Iris pigment epithelial cell (primary cell): ENCODE measurements around the gene ELMO1.

Experiments used
- DNase-seq: peaks from one replicate; pipeline ENCODE4 v3.0.0-alpha.2; 2011; ENCODE audit warnings: low read depth

Gene ELMO1

DNA sequence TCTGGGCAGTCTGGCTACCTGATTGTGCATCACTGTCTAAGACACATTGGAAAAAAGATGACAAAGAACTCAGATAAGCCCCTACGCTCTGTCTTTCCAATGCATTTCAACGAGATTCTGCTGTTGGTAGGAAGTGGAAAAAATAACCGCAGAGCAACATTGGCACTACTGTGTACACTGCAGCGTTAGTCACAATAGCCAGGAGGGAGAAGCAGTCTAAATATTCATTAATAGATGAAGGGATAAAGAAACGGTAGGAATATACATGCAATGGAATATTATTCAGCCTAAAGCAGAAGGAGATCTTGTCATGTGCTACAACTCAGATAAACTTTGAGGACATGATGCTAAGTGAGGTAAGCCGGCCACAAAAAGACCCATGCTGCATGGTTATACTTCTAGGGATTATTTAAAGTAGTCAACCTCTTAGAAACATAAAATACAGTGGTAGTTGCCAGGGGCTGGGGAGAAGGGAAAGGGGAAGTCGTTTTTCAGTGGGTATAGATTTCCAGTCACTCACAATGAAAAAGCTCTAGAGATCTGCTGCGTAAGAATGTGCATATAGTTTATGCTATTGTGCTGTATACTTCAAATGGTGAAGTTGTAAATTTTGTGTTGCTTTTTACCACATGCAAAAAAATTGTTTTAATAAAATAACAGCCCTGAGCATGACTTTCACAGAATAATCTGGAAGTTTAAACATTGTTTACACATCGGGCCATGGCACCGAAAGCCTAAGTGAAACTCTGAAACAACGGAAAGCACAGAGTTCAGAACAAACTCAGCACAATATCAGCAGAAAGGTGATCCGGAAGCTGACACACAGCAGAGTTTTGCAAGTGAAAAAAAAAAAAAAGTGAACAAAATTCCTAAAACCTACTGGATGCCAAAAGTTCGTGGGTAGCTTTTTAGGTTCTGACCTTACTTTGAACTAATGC is 40.1 kb downstream of the ELMO1 start:
- no peak for DNase-seq

GRCh38 chr7:37405603-37406122 is 43.0 kb downstream of the ELMO1 start:
- DNase-seq, result no peak

DNA sequence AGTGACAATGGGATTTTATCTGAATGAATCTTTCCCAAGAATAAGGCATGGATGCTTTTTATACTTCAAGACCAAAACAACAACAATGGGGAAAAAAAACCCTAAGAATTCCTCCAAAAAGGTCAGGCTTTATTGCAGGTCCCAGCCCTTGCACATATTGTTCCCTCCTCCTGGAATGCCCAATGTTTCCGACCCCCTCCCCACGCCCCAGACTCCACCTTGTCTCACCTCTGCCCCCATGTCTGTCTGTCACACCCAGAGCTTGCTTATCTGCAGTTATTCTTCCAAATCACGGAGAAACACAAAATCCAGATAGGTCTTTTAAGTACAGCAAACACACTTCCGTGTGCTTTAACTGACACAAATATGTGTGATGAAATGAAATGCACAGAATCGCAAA is 43.5 kb downstream of the ELMO1 start:
- no peak for DNase-seq

- no peak for DNase-seq
Observed at GRCh38 chr7:37399876-37400421, 48.7 kb downstream of the ELMO1 start.

GRCh38 chr7:37398403-37398802 is 50.3 kb downstream of the ELMO1 start:
- no peak for DNase-seq

- no peak for DNase-seq
Observed at GRCh38 chr7:37395618-37396259, 52.9 kb downstream of the ELMO1 start.

GRCh38 chr7:37394158-37394557 is 54.5 kb downstream of the ELMO1 start:
- no peak for DNase-seq

- no peak for DNase-seq
Observed at GRCh38 chr7:37393476-37393875, 55.2 kb downstream of the ELMO1 start.

DNA sequence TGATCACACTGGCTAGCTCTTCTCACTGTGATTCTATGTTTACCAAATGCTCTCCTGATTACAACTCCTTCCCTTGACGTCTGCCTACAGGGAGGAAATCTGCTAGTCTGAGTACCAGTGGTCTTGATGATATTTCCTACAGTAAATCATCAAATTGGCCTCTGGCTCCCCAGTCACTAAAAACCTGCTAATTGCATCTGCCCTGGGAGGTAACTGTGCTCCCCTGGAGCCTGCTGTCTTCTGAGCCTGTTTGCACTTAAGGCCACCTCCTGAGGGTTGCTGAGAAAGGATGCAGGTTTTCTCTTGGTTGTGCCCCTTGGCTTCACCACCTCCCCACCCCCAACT is 56.0 kb downstream of the ELMO1 start:
- no peak for DNase-seq

GRCh38 chr7:37391791-37392672 is 56.6 kb downstream of the ELMO1 start:
- DNase-seq, result no peak

- no peak for DNase-seq
Observed at GRCh38 chr7:37390114-37390513, 58.5 kb downstream of the ELMO1 start.

DNA sequence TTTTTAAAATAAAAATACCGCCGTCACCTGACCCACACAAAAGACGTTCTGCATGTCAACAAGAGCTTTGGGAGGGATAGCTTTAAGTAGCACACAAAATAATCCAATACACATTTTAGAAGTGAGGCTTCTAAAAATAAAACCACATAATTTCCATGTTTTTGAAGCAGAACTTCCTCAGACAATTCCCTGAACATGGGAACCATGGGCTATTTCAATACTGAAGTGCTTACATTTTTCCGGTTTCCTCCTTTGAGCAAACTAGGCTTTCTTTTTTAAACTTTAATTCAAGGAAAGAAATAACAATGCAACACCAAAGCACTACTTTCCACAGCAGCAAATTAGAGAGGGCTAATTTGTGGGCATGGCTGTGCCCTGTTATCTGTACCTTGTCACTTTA is 59.9 kb downstream of the ELMO1 start:
- DNase-seq, result no peak

DNA sequence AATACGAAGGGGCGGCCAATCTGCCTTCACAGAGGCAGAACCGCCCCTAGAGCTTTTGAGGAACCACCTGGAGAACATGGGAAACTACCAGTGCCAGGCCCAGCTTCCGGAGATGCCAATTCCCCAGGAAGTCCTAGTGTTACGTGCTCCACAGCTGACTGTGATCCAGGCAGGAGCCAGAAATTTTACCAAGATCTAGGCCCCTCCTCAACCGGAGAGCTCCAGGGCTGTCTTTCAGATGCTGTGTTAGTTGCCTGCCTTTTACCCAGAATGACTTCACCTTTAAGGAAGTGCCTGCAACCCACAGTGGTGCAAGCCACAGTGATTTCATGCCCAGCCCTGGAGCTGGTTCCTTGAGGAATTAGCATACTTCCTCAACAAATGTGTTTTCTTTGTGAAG is 62.9 kb downstream of the ELMO1 start:
- no peak for DNase-seq

DNA sequence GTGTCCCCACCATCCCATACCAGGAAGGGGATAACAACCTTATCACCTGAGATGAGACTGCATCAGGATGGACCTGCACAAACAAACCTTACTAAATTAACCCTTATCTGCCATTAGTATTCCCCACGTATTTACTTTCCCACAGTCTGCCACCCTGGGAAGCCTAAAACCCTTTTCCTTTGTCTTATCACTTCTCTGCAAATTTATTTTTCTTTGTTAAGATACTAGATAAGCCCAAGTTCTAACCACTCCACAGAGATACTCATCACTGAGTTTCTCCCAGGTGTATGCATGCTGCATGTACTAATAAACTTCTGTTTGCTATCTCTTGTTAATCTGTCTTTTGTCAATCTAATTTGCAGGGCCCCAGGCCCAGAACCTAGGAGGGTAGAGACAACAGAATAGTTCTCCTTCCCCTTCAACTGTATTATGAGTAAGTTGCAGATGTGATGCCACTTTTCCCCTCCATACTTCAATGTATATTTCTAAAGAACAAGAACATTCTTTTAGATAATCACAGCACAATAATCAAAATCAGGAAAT is 66.0 kb downstream of the ELMO1 start:
- no peak for DNase-seq

- no peak for DNase-seq
Observed at GRCh38 chr7:37380831-37381230, 67.8 kb downstream of the ELMO1 start.

DNA sequence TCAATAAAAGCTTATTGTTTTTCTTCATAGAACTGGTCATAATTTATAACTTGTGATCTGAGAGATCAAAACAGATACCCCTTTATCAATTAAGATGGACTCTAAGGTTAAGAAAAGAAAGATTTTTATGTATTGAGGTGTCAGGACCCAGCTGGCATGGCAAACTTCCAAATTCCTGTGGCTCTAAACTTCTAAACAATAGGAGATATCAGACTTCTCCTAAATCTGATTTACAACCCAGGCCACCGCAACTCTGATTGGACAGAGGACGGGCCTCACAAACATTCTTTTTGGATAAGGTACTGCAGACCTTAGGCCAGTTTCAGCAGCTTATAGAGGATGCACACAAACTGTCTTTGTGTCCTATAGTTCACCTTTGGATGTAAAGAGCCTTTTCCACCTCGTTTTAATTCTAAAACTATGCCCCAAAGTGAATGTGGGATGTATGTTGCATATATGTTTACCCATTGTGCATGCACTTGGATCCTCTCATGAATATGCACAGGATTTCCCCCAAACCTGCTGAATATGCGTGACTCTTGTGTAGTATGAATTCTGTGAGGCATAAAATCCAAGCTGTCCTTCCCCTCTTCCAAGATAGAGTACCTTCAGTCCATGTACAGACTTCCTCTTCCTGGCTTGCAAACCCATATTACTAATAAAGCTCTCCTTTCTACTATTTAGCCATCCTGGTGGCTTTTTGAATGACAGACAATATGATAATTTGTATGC is 69.0 kb downstream of the ELMO1 start:
- no peak for DNase-seq

DNA sequence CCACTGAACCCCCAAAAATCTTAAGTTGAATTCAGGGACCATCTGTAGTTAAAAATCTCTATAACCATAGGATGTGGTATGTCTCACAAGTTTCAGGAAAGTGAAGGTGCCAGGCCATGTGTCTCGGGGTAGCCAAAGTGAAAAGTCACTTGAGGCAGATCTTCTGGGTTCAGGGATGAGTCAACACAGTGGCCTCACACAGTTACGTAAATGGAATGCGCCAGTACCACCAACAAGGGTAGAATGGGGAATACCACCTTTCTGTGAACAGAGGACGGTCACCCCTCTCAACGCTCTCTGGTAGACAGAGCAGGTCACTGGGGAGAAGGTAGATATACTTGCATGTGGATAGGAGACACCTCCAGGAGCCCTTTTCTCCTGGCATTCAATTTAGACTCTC is 71.4 kb downstream of the ELMO1 start:
- no peak for DNase-seq

GRCh38 chr7:37376386-37376785 is 72.3 kb downstream of the ELMO1 start:
- no peak for DNase-seq

- no peak for DNase-seq
Observed at GRCh38 chr7:37372750-37373149, 75.9 kb downstream of the ELMO1 start.

- no peak for DNase-seq
Observed at GRCh38 chr7:37371755-37372154, 76.9 kb downstream of the ELMO1 start.

- DNase-seq, result no peak
Observed at GRCh38 chr7:37369906-37370305, 78.8 kb downstream of the ELMO1 start.
